COLO829 (cell line): Measurements from ENCODE around the gene CKAP2L.

Source experiments
- DNase-seq: peaks from one replicate; pipeline ENCODE4 v3.0.0; 2012; ENCODE audit warnings: low spot score

CKAP2L gene

DNA sequence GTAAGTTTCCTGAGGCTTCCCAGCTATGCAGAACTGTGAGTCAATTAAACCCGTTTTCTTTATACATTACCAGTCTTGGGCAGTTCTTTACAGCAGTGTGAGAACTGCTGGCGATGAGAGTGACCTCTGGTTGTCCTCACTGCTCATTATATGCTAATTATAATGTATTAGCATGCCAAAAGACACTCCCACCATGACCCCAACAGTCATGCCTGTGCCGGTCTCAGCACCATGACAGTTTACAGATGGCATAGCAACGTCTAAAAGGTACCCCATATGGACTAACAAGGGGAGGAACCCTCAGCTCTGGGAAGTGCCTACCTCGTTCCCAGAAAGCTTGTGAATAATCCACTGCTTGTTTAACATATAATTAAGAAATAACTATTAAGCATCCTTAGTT, 28.0 kb upstream of the CKAP2L start:
- no peak for DNase-seq

DNA sequence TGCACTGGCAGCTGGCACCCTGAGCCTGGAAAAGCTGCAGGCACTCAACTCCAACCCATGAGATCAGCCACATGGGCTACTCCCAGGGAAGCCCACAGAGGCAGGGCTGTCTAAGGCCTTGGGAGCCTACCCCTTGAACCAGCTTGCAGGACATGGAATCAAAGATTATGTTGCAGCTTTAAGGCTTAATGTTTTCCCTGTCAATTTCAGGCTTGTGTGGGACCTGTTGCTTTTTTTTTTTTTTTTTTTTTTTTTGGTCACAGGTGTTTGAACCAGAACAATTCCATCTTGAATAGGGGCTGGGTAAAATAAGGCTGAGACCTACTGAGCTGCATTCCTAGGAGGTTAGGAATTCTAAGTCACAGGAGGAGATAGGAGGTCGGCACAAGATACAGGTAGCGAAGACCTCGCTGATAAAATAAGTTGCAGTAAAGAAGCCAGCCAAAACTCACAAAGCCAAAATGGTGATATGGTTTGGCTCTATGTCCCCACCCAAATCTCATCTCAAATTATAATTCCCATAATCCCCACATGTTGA, 27.4 kb upstream of the CKAP2L start:
- DNase-seq: no peak

GRCh38 chr2:112791019-112791418, 26.6 kb upstream of the CKAP2L start:
- DNase-seq: no peak

- no peak for DNase-seq
Measured at GRCh38 chr2:112790305-112790704, 25.9 kb upstream of the CKAP2L start.

DNA sequence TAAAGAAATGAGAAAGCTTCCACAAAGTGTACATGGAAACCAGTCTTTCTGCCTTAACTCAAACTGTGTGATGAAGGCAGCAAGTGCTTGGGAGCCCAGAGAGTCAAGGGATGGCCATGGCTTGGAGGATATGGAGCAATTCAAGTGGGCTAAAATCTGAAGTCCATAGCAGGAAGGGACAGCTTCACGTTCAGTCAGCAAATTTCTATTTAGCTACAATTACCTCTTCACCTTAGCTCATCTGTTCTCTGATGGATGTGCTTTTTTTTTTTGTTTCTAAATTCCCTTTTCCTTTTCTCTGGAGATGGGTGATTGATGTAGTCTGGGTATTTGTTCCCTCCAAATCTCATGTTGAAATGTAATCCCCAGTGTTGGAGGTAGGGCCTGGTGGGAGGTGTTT, 24.8 kb upstream of the CKAP2L start:
- DNase-seq: no peak

DNA sequence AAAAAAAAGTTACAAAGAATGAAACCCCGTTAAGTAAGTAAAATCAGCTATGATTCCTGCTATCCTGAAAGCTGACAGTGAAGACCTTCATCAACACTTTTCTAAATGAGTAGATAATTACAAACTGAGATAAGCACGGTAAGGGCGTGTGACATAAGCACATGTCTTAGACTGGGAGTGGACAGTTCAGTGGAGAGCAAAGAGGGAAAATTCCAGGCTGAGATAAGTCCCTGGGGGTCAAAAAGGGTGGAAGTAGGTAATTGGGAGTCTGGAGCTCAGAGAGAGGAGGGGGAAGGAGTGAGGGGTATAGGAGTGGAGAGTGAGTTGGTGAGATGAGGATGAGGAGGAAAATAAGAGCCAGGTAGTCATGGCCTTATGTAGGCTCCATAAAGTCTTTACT, 24.2 kb upstream of the CKAP2L start:
- no peak for DNase-seq

GRCh38 chr2:112787729-112788393, 23.5 kb upstream of the CKAP2L start:
- no peak for DNase-seq

DNA sequence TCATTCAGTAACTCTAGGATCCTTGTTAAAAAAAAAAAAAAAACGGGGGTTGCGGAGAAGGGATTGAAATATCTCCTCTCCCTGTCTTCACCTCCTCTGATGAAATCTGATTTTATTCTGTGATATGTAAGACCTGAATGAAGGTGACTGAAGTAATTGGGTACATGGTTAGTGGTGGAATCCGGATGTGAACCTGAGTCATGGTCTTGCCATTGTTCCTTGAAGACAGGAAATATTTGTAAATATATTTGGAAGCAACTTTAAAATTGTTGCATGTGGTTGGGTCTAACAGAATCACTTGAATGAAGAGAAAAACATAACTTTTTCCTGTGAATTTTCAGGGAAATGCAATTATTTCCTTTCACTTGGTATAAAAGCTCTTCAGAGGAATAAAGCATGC, 22.9 kb upstream of the CKAP2L start:
- no peak for DNase-seq

DNA sequence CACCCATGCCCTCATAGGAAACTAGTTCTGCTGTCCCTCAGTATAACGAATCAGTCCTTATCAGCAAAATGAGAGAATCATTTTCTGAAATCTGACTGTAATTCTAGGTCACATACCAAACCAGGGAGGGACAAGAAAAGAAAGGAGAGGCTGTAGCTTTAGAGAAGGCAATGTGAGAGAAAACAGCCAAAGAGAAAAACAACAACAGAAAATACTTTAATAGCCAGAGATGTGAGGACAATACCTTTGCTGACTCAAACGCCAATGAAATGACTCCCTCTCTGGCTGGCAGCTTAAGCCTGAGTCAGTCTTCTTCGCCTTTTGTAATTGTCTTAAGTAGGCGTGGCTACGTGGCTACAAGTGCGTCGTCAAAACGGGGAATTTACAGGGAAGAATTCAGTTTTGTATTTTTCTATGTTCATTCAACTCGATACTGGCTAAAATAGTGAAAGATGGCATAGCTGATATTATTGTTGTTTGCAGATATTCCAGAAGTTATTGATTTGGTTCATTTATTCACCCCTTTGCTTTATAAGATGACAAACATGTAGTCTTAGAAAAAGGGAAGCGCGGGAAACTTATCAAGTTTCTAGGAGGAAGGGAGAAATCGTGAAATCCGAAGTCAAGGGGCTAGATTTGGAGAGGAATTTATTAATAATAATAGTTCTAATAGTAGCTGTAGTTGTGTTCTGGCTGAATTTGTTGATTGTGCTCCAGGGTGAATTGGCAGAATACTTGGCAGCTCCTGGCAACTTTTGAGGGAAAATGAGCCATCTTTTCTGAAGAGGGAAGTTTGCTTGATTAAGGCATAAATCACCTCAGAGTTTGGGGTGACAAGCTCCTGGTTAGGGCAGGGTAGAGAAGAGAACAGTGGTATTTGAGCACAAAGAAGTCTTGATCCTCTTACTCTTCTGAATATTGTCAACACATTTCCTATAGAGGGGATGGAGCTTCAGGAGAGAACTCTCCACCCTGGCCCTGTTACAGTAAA, 20.1 kb upstream of the CKAP2L start, which contains the start of gene IL1A:
TSS of gene IL1A (minus strand) at position 295 of the 991 bp plus-strand sequence. CDS start 723 bp downstream, outside the sequence.
- no peak for DNase-seq

DNA sequence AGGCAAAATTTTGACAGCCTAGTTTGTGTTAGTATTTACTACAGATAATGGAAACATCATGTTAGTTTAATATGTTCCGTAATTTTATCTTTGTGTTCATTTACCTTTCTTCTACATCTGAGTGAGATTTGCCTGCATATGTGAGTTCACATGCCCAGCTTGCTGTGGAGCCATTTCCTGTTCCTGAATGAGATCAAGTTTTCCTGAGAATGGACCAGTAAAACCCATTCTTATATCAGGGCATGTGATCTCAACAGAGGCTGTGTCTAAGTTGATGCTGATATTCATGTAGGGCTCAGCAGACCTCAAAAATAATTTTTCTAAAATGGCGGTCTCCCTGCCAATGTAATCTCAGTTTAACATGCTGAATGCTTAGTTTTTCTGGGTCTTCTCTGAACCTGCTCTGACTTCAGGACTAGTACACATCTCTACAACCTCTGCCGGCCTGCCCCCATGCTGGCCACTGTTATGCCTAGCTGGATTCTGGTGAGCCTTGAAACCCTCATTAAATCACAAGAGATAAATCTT, 18.8 kb upstream of the CKAP2L start:
- no peak for DNase-seq

DNA sequence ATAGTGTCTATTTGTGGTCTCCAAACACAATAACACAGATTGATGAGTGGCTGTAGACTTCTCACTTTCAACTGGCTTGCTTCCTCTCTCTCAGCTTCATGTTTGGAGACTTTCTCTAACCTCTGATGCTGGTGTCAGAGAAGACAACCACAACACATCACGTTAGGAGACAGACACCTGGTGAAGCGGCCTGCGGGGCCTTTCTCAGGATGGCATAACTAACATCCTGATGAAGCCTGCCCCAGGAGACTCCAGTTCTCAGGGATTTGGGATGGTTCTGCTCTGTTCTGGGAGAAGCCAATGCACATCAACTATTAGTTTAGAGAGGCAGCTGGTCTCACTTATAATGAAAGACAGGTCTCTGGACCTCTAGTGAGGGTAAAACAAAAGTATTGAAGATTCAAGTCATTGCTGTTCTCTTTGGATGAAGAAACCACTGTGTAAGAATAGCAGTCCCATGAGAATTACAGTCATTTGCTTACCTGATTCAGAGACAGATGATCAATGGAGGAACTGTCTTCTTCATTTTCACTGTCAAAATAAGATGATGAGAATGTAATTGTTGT, 17.9 kb upstream of the CKAP2L start:
- DNase-seq: no peak

GRCh38 chr2:112779598-112779997, 15.2 kb upstream of the CKAP2L start:
- DNase-seq: no peak

DNA sequence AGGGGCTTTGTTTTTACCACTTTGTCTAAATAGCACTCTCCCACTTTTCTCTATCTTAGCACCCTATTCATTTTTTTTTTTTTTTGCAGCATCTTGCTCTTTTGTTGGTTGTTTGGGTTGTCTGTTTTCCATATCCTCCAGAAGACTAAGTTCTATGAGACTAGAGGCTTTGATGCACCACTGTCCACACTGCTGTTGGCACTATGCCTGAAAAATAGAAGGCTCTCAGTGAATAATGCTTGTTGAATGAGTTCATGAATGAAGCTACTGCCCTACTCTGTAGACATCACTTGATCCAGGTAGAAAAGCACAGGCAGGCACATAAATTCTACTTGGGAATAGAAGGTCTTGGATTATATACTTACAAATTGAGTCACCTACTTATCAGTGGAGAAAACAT, 12.6 kb upstream of the CKAP2L start:
- DNase-seq: peak; percentile 59

DNA sequence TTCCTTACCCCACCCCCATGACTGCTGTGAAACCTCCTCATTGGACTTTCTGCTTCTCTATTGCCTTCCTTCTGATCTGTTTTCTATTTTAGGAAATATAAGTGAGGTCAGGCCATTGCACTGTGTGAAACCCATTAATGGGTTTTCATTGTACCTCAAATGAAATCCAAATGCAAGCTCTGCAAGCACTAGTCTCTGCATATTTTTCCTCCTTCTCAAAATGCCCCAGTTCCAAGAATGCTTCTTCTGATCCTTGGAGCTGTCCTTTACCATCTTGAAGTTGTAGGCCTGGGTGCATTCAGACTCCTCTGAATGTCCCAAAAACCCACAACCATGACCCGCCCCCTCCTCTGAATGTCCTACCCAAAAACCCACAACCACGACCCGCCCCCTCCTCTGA, 11.7 kb upstream of the CKAP2L start:
- no peak for DNase-seq

GRCh38 chr2:112774536-112775285, 10.3 kb upstream of the CKAP2L start:
- no peak for DNase-seq

- DNase-seq: no peak
Measured at GRCh38 chr2:112773556-112773955, 9.1 kb upstream of the CKAP2L start.

- no peak for DNase-seq
Measured at GRCh38 chr2:112772911-112773475, 8.6 kb upstream of the CKAP2L start.

- no peak for DNase-seq
Measured at GRCh38 chr2:112772322-112772721, 7.9 kb upstream of the CKAP2L start.

- no peak for DNase-seq
Measured at GRCh38 chr2:112768432-112768831, 4.0 kb upstream of the CKAP2L start.

DNA sequence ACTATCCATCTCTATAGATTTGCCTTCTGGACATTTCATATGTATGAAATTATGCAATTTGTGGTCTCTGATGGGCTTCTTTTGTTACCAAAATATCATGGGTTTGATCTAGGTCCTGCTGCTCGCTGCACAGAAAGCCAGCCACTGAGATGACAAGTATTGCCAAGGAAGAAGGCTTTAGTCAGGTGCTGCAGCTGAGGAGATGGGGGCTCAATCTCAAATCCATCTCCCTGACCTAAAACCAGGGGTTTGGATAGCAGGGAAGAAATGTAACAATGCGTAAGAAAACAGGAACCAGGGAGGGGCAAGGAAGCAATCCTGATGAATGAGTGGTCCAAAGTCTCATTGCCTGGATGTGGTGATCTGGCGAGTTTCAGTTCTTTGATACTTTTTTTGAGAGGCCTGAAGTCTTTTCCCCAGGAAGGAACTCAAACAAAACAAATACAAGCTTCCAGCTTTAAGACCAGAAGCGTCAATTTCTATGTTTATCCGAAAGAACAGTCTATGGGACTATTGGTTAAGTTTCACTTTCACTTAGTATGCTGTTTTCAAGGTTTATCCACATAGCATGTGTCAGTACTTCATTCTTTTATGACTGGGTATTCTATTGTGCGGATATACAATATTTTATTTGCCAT, 3.4 kb upstream of the CKAP2L start:
- no peak for DNase-seq

GRCh38 chr2:112765251-112765650, 842 bp upstream of the CKAP2L start:
- DNase-seq: no peak
